H1 (cell line): ENCODE data around the gene RAPGEF1. TPM values are rescaled to one million over a fixed set of nuclear protein-coding genes. Genes with fewer than 3 reads are reported as not detected.

ENCODE experiments used
- CHD7 ChIP-seq: fragments of 300-600 bp; sonication (generic); IDR thresholded peaks from 2 replicates; pipeline ENCODE4 v1.7.1; 2012; ENCODE audit warnings: low read length, moderate library complexity, mild to moderate bottlenecking, inconsistent platforms; ENCODE audit not compliant: insufficient replicate concordance
- EZH2 ChIP-seq: fragments of 200-600 bp; sonication (generic); IDR thresholded peaks from 2 replicates; pipeline ENCODE4 v1.7.1; 2012; ENCODE audit warnings: low read depth, mild to moderate bottlenecking, moderate library complexity, low read length, inconsistent platforms; ENCODE audit not compliant: severe bottlenecking
- NRF1 ChIP-seq: IDR thresholded peaks from 2 replicates; pipeline ENCODE4 v1.6.1; 2011; ENCODE audit warnings: mild to moderate bottlenecking, low read depth, low read length, improper control_type of control experiment
- POLR2AphosphoS5 ChIP-seq: IDR thresholded peaks from 2 replicates; pipeline ENCODE4 v1.6.1; 2011; ENCODE audit warnings: low read depth, low read length
- RFX5 ChIP-seq: IDR thresholded peaks from 2 replicates; pipeline ENCODE4 v1.6.1; 2011; ENCODE audit warnings: low read depth, low read length, improper control_type of control experiment, borderline replicate concordance
- SRF ChIP-seq: IDR thresholded peaks from 2 replicates; pipeline ENCODE4 v1.6.1; 2011; ENCODE audit warnings: mild to moderate bottlenecking, low read depth, low read length, moderate library complexity
- polyA plus RNA-seq, 7 experiments: library from polyadenylated mRNA; depleted of rRNA in 3 of 7; stranded (reverse) in 5 of 7; unstranded in 2 of 7; fragments of >200 nt in 5 of 7; fragments of 200-250 nt in 2 of 7; gene quantifications; 1 replicate in 5 of 7; 2 replicates in 1 of 7; 4 replicates in 1 of 7; pipeline versions ENCODE4 v1.2.1 to v1.2.3, GENCODE V29; 2011 to 2013; ENCODE audit warnings: missing spikeins in 2 of 7, mixed read lengths in 2 of 7
- total RNA-seq: library from RNA; stranded (reverse); fragmentation: NEBNext Ultra II Directional; extraction: Animal tissue kit (Norgen Biotek cat#: 25700); gene quantifications from 2 replicates; pipeline ENCODE4 v1.2.1, GENCODE V29; 2021
- TF ChIP-seq, protein P1 (sequence below): IDR thresholded peaks from 2 replicates; pipeline ENCODE4 v1.6.1; 2012; ENCODE audit warnings: inconsistent platforms
- TF ChIP-seq, protein P2 (sequence below): IDR thresholded peaks from 2 replicates; pipeline ENCODE4 v1.6.1; 2012; ENCODE audit warnings: low read length, inconsistent platforms

RAPGEF1 gene
- total and polyA plus RNA-seq, 2 of the 8 experiments (the other 6 are each of a cell fraction or from before 2014, with no cell fraction given) = 29.7 to 78.9 TPM

DNA sequence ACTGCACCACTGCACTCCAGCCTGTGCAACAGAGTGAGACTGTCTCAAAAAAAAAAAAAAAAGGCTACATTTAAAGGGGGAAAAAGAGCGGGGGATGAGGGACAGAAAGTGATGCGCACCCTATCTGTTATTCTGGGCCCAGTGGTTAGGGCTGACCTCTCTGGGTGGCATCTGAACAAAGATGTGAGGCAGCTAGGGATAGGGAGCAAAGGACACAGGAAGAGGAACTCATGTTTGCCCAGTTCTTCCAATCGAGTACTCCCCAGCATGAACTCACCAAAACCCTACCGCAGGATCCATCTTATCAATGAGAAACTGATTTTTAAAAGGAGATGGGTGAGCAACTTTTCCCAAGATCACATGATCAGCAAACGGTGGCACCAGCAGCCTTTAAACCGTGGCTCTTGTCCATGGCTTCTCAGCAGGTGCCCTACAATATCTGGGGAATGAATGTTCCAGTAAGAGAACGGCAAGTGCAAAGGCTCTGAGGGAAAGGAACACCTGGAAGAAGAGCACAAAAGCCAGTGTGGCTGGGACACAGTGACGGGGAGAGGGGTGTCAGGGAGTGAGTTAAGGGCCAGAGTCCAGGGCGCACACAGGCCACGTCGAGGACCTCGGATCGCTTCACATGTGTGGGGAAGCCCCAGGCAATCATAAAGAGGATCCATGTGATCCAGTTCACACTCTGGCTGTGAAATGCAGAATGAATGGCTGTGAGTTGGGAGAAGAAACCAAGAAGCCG lies 22.0 kb downstream of the RAPGEF1 start (continued):
- TF ChIP-seq CHD7 = no peak
- no peak for TF ChIP-seq EZH2
- TF ChIP-seq, protein P1, sequence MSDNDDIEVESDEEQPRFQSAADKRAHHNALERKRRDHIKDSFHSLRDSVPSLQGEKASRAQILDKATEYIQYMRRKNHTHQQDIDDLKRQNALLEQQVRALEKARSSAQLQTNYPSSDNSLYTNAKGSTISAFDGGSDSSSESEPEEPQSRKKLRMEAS = no peak
- TF ChIP-seq, protein P2, sequence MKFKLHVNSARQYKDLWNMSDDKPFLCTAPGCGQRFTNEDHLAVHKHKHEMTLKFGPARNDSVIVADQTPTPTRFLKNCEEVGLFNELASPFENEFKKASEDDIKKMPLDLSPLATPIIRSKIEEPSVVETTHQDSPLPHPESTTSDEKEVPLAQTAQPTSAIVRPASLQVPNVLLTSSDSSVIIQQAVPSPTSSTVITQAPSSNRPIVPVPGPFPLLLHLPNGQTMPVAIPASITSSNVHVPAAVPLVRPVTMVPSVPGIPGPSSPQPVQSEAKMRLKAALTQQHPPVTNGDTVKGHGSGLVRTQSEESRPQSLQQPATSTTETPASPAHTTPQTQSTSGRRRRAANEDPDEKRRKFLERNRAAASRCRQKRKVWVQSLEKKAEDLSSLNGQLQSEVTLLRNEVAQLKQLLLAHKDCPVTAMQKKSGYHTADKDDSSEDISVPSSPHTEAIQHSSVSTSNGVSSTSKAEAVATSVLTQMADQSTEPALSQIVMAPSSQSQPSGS = no peak
- no peak for TF ChIP-seq RFX5
- TF ChIP-seq NRF1 = no peak
- no peak for TF ChIP-seq POLR2AphosphoS5
- no peak for TF ChIP-seq SRF
